GM15510 (cell line): Measurements from ENCODE around the gene LHFPL3.

ENCODE experiments used
- POLR2A ChIP-seq: IDR thresholded peaks from 3 replicates; pipeline ENCODE4 v1.6.1; 2011; ENCODE audit warnings: borderline replicate concordance; ENCODE audit not compliant: insufficient read length; ENCODE audit errors: extremely low read depth

Gene LHFPL3

GRCh38 chr7:104908636-104909035 lies 580.2 kb downstream of the LHFPL3 start:
- TF ChIP-seq POLR2A, result no peak

DNA sequence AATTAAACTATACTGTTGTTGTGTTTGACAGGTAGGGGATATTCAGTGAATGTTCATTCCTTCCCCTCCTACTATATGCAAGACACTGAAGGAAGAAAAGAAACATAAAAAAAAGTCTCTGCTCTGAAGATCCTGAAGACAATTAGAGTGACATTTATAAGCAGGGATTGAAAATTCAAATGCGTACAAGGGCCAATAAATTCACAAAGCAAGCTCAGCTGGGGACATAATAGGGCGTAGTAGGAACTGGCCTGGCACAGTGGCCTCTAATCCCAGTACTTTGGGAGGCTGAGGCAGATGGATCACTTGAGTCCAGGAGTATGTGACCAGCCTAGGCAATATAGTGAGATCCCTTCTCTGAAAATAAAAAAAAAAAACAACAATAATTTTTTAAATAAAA lies 580.7 kb downstream of the LHFPL3 start:
- TF ChIP-seq POLR2A, result no peak

GRCh38 chr7:104914421-104914820 lies 586.0 kb downstream of the LHFPL3 start:
- no peak for TF ChIP-seq POLR2A

- no peak for TF ChIP-seq POLR2A
Measured at GRCh38 chr7:104921596-104921995, 593.2 kb downstream of the LHFPL3 start.

- no peak for TF ChIP-seq POLR2A
Measured at GRCh38 chr7:104922182-104923009, 594.0 kb downstream of the LHFPL3 start.

GRCh38 chr7:104923010-104923421 lies 594.6 kb downstream of the LHFPL3 start:
- no peak for TF ChIP-seq POLR2A

- TF ChIP-seq POLR2A, result no peak
Measured at GRCh38 chr7:104926601-104927041, 598.2 kb downstream of the LHFPL3 start.

DNA sequence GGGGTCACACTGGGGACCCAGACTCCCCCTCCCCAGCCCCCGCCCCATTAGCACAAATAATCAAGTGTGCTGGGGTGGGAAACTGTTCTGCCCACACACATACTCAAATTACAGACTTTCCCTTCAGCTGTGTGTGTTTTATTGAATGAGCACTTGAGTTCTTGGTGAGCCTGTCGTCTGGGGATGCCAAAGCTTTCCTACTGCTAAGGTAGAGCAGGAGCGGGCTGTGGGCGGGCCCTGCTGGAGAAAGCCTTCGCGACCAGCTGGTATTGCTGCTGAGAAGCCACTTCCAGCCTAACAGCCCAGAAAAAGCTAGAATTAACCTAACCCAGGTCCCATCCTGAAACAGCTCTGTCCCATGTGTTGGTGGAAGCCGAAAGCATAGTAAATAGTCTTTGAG lies 598.7 kb downstream of the LHFPL3 start:
- no peak for TF ChIP-seq POLR2A

DNA sequence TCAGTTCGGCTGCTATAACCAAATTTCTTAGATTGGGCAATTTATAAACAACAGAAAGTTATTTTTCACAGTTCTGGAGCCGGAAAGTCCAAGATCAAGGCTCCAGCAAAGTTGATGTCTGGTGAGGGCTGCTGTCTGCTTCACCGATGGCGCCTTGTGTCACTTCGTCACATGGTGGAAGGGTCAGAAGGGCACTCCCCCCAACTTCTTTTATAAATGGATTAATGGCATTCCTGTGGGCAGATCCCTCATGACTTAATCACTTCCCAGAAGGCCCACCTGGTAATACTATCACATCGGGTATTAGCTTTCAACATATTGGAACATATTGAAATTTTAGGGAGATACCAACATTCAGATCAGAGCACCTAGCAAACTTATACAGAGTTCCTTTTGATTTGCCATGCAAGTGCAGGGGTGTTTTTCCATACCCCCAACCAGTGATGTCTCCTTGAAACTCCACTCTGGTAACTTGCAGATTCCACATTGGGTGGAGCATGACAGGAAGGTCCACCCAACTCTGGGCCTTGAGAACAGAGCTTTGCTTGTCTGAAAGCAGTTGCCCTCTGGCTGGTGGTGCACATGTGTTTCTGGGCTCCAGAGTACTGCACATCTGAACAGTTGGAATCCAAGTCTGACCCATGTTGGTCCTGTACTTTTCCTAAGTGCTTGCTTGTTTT lies 600.5 kb downstream of the LHFPL3 start:
- TF ChIP-seq POLR2A, result no peak

- no peak for TF ChIP-seq POLR2A
Measured at GRCh38 chr7:104929921-104930320, 601.5 kb downstream of the LHFPL3 start.

DNA sequence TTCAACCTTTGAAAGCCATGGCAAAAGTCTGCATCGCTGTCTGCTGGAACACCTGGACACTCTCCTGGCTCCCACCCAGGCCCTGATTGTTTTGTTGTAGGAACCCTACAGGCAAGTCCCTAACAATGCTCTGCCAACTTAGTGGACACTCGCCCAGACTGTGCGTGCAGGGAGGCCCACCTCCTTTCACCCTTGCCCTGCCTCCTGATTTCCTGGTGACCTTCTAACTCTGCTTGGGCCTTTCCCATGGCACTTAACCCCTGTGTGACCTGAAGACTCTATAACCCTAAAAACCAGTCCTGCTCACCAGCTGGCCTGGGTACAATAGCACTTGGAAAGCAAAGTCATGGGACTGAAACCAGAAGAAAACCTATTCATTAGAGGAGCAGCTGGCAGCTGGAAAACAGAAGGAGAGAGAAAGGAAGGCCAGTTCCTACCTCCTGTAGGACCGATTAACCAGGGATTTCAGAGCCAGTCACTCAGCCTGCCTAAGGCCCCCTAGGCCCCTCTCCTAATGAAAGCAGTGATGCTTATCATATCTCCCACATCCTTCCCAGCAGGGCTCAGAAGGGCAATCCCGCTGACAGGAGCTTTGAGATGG lies 602.9 kb downstream of the LHFPL3 start:
- TF ChIP-seq POLR2A, result no peak

GRCh38 chr7:104933022-104933421 lies 604.6 kb downstream of the LHFPL3 start:
- TF ChIP-seq POLR2A, result no peak

GRCh38 chr7:104933521-104933988 lies 605.2 kb downstream of the LHFPL3 start:
- TF ChIP-seq POLR2A, result no peak

DNA sequence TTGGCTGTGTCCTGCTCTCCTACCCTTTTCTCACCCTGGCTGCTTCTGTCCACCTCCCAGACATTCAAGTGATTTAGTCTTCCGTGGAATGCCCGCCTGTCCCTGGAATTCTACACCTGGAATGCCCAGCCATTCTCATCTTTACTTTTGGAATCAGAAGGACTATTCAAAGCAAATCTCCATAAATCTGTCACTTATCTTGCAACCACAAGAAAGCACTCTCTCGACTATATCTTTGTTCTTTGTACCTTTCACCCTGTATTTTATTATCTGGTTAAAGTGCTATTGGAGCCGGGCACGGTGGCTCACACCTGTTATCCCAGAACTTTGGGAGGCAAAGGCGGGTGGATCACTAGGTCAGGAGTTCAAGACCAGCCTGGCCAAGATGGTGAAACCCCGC lies 606.3 kb downstream of the LHFPL3 start:
- no peak for TF ChIP-seq POLR2A

DNA sequence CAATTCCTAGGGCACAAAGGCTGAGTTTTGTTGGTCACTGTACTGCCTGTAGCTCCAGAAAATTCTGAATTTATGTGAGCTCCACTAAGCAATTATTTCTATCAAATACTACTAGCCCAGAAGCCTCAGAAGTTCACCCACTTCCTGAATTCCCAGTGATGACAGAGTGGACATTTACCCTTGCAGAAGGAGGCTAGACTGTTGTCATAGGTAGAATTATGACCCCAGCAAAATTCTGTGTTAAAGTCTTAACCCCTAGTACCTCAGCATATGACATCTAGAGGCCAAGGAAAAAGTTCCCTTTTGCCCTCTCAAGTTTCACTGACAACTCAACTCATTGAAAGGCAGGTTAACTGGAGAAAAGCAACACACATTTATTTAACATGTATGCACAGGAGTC lies 606.9 kb downstream of the LHFPL3 start:
- no peak for TF ChIP-seq POLR2A

GRCh38 chr7:104936546-104936945 lies 608.1 kb downstream of the LHFPL3 start:
- no peak for TF ChIP-seq POLR2A

GRCh38 chr7:104938741-104939390 lies 610.5 kb downstream of the LHFPL3 start:
- no peak for TF ChIP-seq POLR2A
